Motor neuron (in vitro differentiated cells): ENCODE results near the gene ORM1. TPM values are rescaled to one million over a fixed set of nuclear protein-coding genes. Genes with fewer than 3 reads are reported as not detected.

Experiments
- ATAC-seq, 8 experiments: fragments of 200-7000 bp; cut with Tn5 transposase; replicated peaks in 6 of 8; 2 replicates each; pipeline ENCODE4 v1.8.0; 2021; ENCODE audit warnings: mild to moderate bottlenecking in 8 of 8, moderate library complexity in 8 of 8
- H3K27ac ChIP-seq, 2 donors: fragments of 250-450 bp; sonication (Bioruptor Pico); 2 replicates each; pipeline ENCODE4 v1.9.0; 2021; ENCODE audit warnings: antibody characterized with exemption in 2 of 2, mild to moderate bottlenecking in 2 of 2, moderate library complexity in 1 of 2
- H3K4me1 ChIP-seq, 2 donors: fragments of 250-450 bp; sonication (Bioruptor Pico); replicated peaks in 1 of 2; 2 replicates each; pipeline ENCODE4 v1.6.1; 2021; ENCODE audit warnings: antibody characterized with exemption in 2 of 2, mild to moderate bottlenecking in 2 of 2, moderate library complexity in 1 of 2
- H3K4me3 ChIP-seq, 5 donors: fragments of 250-450 bp; sonication (Bioruptor Pico); 2 replicates each; pipeline ENCODE4 v1.9.0; 2021; ENCODE audit warnings: antibody characterized with exemption in 5 of 5, mild to moderate bottlenecking in 5 of 5, moderate library complexity in 4 of 5
- WGBS, 10 experiments: fragments of 450-650 bp; shearing (Covaris generic); methylation state at CpG; one replicate each; pipeline ENCODE4 v1.0.0; 2022; 5-methylcytosine and 5-hydroxymethylcytosine counted together
- in situ Hi-C, 9 experiments: fragments of 400-800 bp; cut with MboI; loops; one replicate each; pipeline ENCODE4 v1.15.0; 2021; ENCODE audit warnings: low sequenced_read_pairs in 9 of 9, low pct_unique_long_range_greater_than_20kb in 2 of 9; ENCODE audit not compliant: unreplicated experiment in 9 of 9
- total RNA-seq, 8 experiments: library from RNA; unstranded; fragments of 300-600 nt; gene quantifications; 2 replicates each; pipeline versions ENCODE4 v1.2.3 to v1.2.4, GENCODE V29; 2022

ORM1 gene
- total RNA-seq, 8 experiments from 2014 or later = not detected

DNA sequence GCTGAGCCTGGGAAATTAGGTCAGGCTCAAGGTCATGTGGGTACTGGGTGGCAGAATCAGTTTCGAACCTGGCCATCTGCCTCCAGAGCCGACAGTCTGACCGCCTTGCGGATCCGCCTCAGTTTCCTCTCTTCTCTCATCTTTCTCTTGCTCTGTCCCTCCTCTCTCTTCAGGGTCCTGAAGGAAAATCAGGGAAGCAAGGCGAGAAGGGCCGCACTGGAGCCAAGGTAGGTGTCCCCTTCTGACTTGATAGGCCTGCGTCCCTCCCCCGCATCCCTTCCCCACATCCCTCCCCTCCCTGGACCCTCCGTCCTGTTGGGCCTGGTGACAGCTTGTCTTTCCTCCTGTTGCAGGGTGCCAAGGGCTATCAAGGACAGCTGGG, 40.8 kb upstream of the ORM1 start:
- ATAC-seq = no peak
- Histone ChIP-seq H3K4me3 (no peak overlapping the region), H3K27ac (no peak overlapping the region), H3K4me1 (peaks cover 26 to 31% of the 10 kb centered on the region in 2 donors)
- in situ Hi-C loops = loop anchor here in 8 of 9 experiments (10.0 to 25.0 kb wide), 5 partner anchors 170 to 595 kb away; partner anchors contain the start of genes AMBP (in 3 of the 8) and KIF12 (in 3 of the 8)
- 96 to 100% (median 100%) methylated on average over 1 to 5 of the region's 10 CpGs; no CpG with 5 or more reads in 7 of the 10 experiments for WGBS, 10 experiments

DNA sequence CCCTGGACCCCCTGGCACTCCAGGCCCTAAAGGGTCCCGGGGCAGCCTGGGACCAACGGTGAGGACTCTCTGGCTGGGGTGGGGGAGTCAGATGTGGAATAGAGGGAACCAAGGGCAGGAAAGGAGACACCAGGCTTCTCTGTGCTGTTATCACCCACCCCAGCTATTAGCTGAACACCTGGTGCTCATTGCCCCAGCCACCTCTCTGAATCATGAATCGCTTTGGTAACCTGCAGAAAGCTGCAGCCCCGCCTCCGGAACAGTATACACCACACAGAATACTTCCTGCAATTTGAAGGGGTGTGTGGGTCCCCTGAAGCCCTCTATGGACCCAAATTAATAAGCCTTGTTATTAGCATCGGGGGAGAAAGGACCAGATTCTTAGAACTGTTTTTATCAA, 40.4 kb upstream of the ORM1 start:
- no peak overlapping the region for H3K27ac ChIP-seq
- WGBS, 10 experiments = 70 to 100% (median 79%) methylated on average over 1 to 4 of the region's 6 CpGs; no CpG with 5 or more reads in 7 of the 10 experiments
- H3K4me3 ChIP-seq = no peak overlapping the region
- no peak for ATAC-seq
- H3K4me1 ChIP-seq = peaks cover 26 to 31% of the 10 kb centered on the region in 2 donors
- in situ Hi-C loops = loop anchor here in 8 of 9 experiments (10.0 to 25.0 kb wide), 5 partner anchors 170 to 595 kb away; partner anchors contain the start of genes AMBP (in 3 of the 8) and KIF12 (in 3 of the 8)

GRCh38 chr9:114282926-114283325, 40.0 kb upstream of the ORM1 start:
- Histone ChIP-seq H3K4me1 (peaks cover 28 to 31% of the 10 kb centered on the region in 2 donors), H3K27ac (peak overlapping the region in 1 of 2 donors; percentile 36), H3K4me3 (no peak overlapping the region)
- peak in 7 of 8 experiments; percentile 25 to 82 (median 40) for ATAC-seq
- in situ Hi-C loops = loop anchor here in 8 of 9 experiments (10.0 to 25.0 kb wide), 5 partner anchors 171 to 596 kb away; partner anchors contain the start of genes AMBP (in 3 of the 8) and KIF12 (in 3 of the 8)
- 0 to 80% (median 18%) methylated on average over 2 to 4 of the region's 5 CpGs; no CpG with 5 or more reads in 2 of the 10 experiments for WGBS, 10 experiments

GRCh38 chr9:114283551-114284111, 39.3 kb upstream of the ORM1 start:
- ATAC-seq = peak in 1 of 8 experiments; percentile 27
- Histone ChIP-seq H3K27ac (no peak overlapping the region), H3K4me3 (no peak overlapping the region), H3K4me1 (peaks cover 32 to 36% of the 10 kb centered on the region in 2 donors)
- 70 to 100% (median 100%) methylated on average over 1 to 3 of the region's 14 CpGs; no CpG with 5 or more reads in 2 of the 10 experiments for WGBS, 10 experiments
- in situ Hi-C loops = loop anchor here in 8 of 9 experiments (10.0 to 25.0 kb wide), 5 partner anchors 171 to 596 kb away; partner anchors contain the start of genes AMBP (in 3 of the 8) and KIF12 (in 3 of the 8)

DNA sequence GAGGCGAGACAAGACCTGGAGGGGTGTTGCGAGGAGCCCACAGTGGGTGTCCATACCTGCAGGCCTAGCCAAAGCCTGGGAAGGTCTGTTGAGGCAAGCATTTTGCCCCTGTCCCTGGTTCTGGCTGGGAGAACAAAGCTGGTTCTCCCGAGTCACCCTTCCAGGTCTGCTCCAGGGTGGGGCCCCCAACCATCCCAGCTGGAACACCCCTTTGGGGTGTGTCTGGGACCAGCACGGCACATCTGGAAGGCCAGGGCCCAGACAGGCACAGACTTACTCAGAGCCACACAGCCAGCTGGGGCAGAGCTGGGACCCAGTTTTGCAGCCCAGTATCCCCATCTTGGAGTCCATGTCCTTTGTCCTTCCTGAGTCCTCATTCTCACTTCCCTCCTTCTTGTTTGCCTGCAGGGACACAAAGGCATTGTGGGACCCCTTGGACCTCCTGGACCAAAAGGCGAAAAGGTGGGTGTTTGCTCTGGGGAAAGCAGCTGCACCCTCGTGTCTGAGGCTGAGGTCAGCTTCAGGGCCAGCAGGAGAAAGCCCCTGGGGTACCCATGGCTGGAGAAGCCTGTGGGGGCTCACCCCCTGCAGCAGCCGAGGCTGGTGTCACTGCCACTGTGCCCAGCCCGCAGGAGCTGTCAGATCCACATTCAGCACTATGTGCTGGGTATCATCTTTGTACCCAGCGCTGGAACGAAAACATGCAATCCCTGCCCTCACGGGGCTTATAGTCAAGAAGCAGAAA, 38.4 kb upstream of the ORM1 start:
- Histone ChIP-seq H3K4me3 (no peak overlapping the region), H3K27ac (no peak overlapping the region), H3K4me1 (peaks cover 32 to 36% of the 10 kb centered on the region in 2 donors)
- peak in 1 of 8 experiments; percentile 2 for ATAC-seq
- in situ Hi-C loops = loop anchor here in 8 of 9 experiments (10.0 to 25.0 kb wide), 5 partner anchors 172 to 597 kb away; partner anchors contain the start of genes AMBP (in 3 of the 8) and KIF12 (in 3 of the 8)
- WGBS, 10 experiments = 20 to 100% (median 100%) methylated on average over 1 to 6 of the region's 11 CpGs; no CpG with 5 or more reads in 4 of the 10 experiments

DNA sequence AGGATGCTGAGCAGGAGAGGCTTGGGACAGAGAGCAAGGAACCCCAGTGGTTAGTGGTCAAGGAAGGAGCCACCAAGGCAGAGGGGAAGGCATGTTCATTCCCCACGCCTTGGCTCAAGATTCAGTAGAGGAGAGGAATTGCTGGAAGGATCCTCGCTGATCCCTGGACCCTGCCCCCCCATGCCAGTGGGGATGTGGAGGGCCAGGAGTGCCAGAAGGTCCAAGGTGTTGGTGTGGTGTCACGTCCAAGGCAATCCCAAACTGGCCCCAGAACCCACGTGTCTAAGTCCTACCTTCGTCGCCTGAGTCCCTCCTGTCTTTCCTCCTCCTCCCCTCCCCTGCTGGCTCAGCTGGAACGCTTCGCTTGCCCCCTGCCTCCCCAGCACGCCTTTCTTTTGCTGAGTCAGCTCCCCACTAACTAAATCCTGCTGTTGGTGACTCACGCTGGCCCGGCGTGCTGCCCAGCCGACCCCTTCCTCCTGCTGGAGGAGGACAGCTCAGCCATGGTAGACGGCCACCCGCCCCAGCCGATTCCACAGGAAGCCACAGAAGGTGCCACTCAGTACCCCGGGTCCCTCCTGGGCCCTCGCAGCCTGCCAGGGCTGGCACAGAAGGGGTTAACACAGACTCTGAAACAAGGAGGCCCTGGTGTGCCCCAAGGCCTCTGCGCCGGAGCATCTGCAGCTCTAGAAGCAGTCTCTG, 37.6 kb upstream of the ORM1 start:
- Histone ChIP-seq H3K27ac (no peak overlapping the region), H3K4me1 (peaks cover 32 to 36% of the 10 kb centered on the region in 2 donors), H3K4me3 (no peak overlapping the region)
- ATAC-seq = peak in 7 of 8 experiments; percentile 44 to 86 (median 75)
- in situ Hi-C loops = loop anchor here in 8 of 9 experiments (10.0 to 25.0 kb wide), 5 partner anchors 173 to 598 kb away; partner anchors contain the start of genes AMBP (in 3 of the 8) and KIF12 (in 3 of the 8)
- 24 to 80% (median 39%) methylated on average over 3 to 4 of the region's 20 CpGs; no CpG with 5 or more reads in 7 of the 10 experiments for WGBS, 10 experiments

- Histone ChIP-seq H3K4me1 (peaks cover 28 to 37% of the 10 kb centered on the region in 2 donors), H3K27ac (no peak overlapping the region), H3K4me3 (no peak overlapping the region)
- 79 to 93% (median 86%) methylated on average over 1 to 7 of the region's 10 CpGs; no CpG with 5 or more reads in 2 of the 10 experiments for WGBS, 10 experiments
- in situ Hi-C loops = loop anchor here in 8 of 9 experiments (10.0 to 25.0 kb wide), 5 partner anchors 174 to 599 kb away; partner anchors contain the start of genes AMBP (in 3 of the 8) and KIF12 (in 3 of the 8)
- no peak for ATAC-seq
Observed at GRCh38 chr9:114286146-114286679, 36.7 kb upstream of the ORM1 start.

GRCh38 chr9:114287001-114287762, 35.7 kb upstream of the ORM1 start:
- H3K4me1 ChIP-seq = peaks cover 18 to 27% of the 10 kb centered on the region in 2 donors
- WGBS, 10 experiments = 53 to 100% (median 100%) methylated on average over 1 to 6 of the region's 16 CpGs; no CpG with 5 or more reads in 4 of the 10 experiments
- H3K27ac ChIP-seq = no peak overlapping the region
- no peak overlapping the region for H3K4me3 ChIP-seq
- peak in 2 of 8 experiments; percentile 15 to 24 for ATAC-seq
- in situ Hi-C loops = loop anchor here in 8 of 9 experiments (10.0 to 25.0 kb wide), 5 partner anchors 175 to 600 kb away; partner anchors contain the start of genes AMBP (in 3 of the 8) and KIF12 (in 3 of the 8)

DNA sequence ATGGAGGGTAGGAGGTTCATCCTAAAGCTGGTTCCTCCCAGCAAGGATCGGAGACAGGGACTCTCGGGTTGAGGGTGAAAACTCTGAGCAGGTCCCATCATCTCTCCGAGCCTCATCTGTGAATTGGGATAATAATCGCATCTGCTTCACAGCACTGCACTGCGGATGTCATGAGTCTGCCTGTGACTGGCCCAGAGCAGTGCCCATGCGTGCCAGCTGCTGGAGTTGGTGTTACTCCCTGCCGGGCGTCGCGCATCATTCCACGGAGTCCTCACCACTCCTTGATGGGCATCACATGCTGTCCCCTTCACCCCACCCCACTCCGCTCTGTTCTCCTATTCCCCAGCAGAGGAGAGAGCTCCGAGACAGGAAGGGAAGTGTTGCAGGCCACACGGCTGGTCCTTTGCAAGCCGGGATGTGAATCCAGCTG, 35.1 kb upstream of the ORM1 start:
- 60 to 100% (median 100%) methylated on average over 1 to 3 of the region's 15 CpGs; no CpG with 5 or more reads in 5 of the 10 experiments for whole genome bisulfite sequencing, 10 experiments
- no peak overlapping the region for H3K4me3 ChIP-seq
- peaks cover 14 to 21% of the 10 kb centered on the region in 2 donors for H3K4me1 ChIP-seq
- H3K27ac ChIP-seq = no peak overlapping the region
- ATAC-seq = no peak
- in situ Hi-C loops = loop anchor here in 8 of 9 experiments (10.0 to 25.0 kb wide), 5 partner anchors 175 to 600 kb away; partner anchors contain the start of genes AMBP (in 3 of the 8) and KIF12 (in 3 of the 8)

- in situ Hi-C loops = loop anchor here in 8 of 9 experiments (10.0 to 25.0 kb wide), 5 partner anchors 176 to 601 kb away; partner anchors contain the start of genes AMBP (in 3 of the 8) and KIF12 (in 3 of the 8)
- no peak overlapping the region for H3K27ac ChIP-seq
- no peak overlapping the region for H3K4me3 ChIP-seq
- 20 to 100% (median 70%) methylated on average over 1 to 6 of the region's 23 CpGs; no CpG with 5 or more reads in 6 of the 10 experiments for WGBS, 10 experiments
- peak in 4 of 8 experiments; percentile 8 to 63 (median 20) for ATAC-seq
- H3K4me1 ChIP-seq = peaks cover 12 to 16% of the 10 kb centered on the region in 2 donors
Observed at GRCh38 chr9:114288193-114289091, 34.5 kb upstream of the ORM1 start.
